ENCODE data around the gene PKN2. TPM values are rescaled to one million over a fixed set of nuclear protein-coding genes. Genes with fewer than 3 reads are reported as not detected.
"Not testable (repeated sequence)": the region's sequence is repeated elsewhere in the genome, so short reads cannot be mapped to it uniquely, and the experiment has no call there.

Gene PKN2
- total RNA-seq, 1 donor from 2014 or later: 29.8 TPM

- peaks cover 4% of the 10 kb centered on the region for H3K9me3 Mint-ChIP-seq (ENCODE audit: low read depth)
- H3K36me3 Mint-ChIP-seq (ENCODE audit: low read depth): no peaks in the 10 kb centered on the region
- no peaks in the 10 kb centered on the region for H3K27me3 Mint-ChIP-seq (ENCODE audit: low read depth)
- no peak overlapping the region for H3K4me3 Mint-ChIP-seq (ENCODE audit: unreplicated experiment)
- H3K4me1 Mint-ChIP-seq (ENCODE audit: low read depth): peaks cover 32% of the 10 kb centered on the region
- no peak for TF ChIP-seq CTCF (IDR thresholded peaks at IDR 0.05)
- DNase-seq (ENCODE audit: low spot score): no peak
- H3K27ac Mint-ChIP-seq (ENCODE audit: unreplicated experiment): no peak overlapping the region
Observed at GRCh38 chr1:88700425-88701013, 16.4 kb downstream of the PKN2 start.

- Mint-ChIP-seq H3K9me3 (ENCODE audit: low read depth) (peaks cover 4% of the 10 kb centered on the region), H3K27me3 (ENCODE audit: low read depth) (no peaks in the 10 kb centered on the region), H3K27ac (ENCODE audit: unreplicated experiment) (no peak overlapping the region), H3K36me3 (ENCODE audit: low read depth) (no peaks in the 10 kb centered on the region), H3K4me3 (ENCODE audit: unreplicated experiment) (no peak overlapping the region), H3K4me1 (ENCODE audit: low read depth) (peaks cover 24% of the 10 kb centered on the region)
- no peak for DNase-seq (ENCODE audit: low spot score)
- TF ChIP-seq CTCF (IDR thresholded peaks at IDR 0.05): no peak
Observed at GRCh38 chr1:88701275-88701674, 17.2 kb downstream of the PKN2 start.

GRCh38 chr1:88701793-88702192 is 17.7 kb downstream of the PKN2 start:
- H3K4me3 Mint-ChIP-seq (ENCODE audit: unreplicated experiment); H3K9me3 Mint-ChIP-seq (ENCODE audit: low read depth); H3K27ac Mint-ChIP-seq (ENCODE audit: unreplicated experiment); H3K27me3 Mint-ChIP-seq (ENCODE audit: low read depth); DNase-seq (ENCODE audit: low spot score); H3K36me3 Mint-ChIP-seq (ENCODE audit: low read depth): not testable (repeated sequence)
- H3K4me1 Mint-ChIP-seq (ENCODE audit: low read depth): peaks cover 23% of the 10 kb centered on the region

GRCh38 chr1:88708011-88708410 is 23.9 kb downstream of the PKN2 start:
- Mint-ChIP-seq H3K9me3 (ENCODE audit: low read depth) (no peaks in the 10 kb centered on the region), H3K4me3 (ENCODE audit: unreplicated experiment) (no peak overlapping the region), H3K27me3 (ENCODE audit: low read depth) (no peaks in the 10 kb centered on the region), H3K36me3 (ENCODE audit: low read depth) (no peaks in the 10 kb centered on the region), H3K4me1 (ENCODE audit: low read depth) (peaks cover 4% of the 10 kb centered on the region), H3K27ac (ENCODE audit: unreplicated experiment) (no peak overlapping the region)
- DNase-seq (ENCODE audit: low spot score): no peak
- TF ChIP-seq CTCF (IDR thresholded peaks at IDR 0.05): no peak

GRCh38 chr1:88712907-88713306 is 28.8 kb downstream of the PKN2 start:
- not testable (repeated sequence) for DNase-seq (ENCODE audit: low spot score); H3K4me1 Mint-ChIP-seq (ENCODE audit: low read depth); H3K27ac Mint-ChIP-seq (ENCODE audit: unreplicated experiment); H3K9me3 Mint-ChIP-seq (ENCODE audit: low read depth); H3K4me3 Mint-ChIP-seq (ENCODE audit: unreplicated experiment); H3K27me3 Mint-ChIP-seq (ENCODE audit: low read depth); H3K36me3 Mint-ChIP-seq (ENCODE audit: low read depth)

GRCh38 chr1:88716571-88716970 is 32.5 kb downstream of the PKN2 start:
- not testable (repeated sequence) for H3K27ac Mint-ChIP-seq (ENCODE audit: unreplicated experiment); H3K4me3 Mint-ChIP-seq (ENCODE audit: unreplicated experiment); H3K9me3 Mint-ChIP-seq (ENCODE audit: low read depth); H3K4me1 Mint-ChIP-seq (ENCODE audit: low read depth); H3K36me3 Mint-ChIP-seq (ENCODE audit: low read depth); DNase-seq (ENCODE audit: low spot score); H3K27me3 Mint-ChIP-seq (ENCODE audit: low read depth)

GRCh38 chr1:88722492-88722891 is 38.4 kb downstream of the PKN2 start:
- H3K27ac Mint-ChIP-seq (ENCODE audit: unreplicated experiment): no peak overlapping the region
- no peak for DNase-seq (ENCODE audit: low spot score)
- no peak overlapping the region for H3K4me3 Mint-ChIP-seq (ENCODE audit: unreplicated experiment)
- no peaks in the 10 kb centered on the region for H3K9me3 Mint-ChIP-seq (ENCODE audit: low read depth)
- H3K4me1 Mint-ChIP-seq (ENCODE audit: low read depth): peaks cover 11% of the 10 kb centered on the region
- no peak for TF ChIP-seq CTCF (IDR thresholded peaks at IDR 0.05)
- H3K27me3 Mint-ChIP-seq (ENCODE audit: low read depth): no peaks in the 10 kb centered on the region
- H3K36me3 Mint-ChIP-seq (ENCODE audit: low read depth): no peaks in the 10 kb centered on the region
